Measurements from ENCODE around the gene ST7. TPM values are rescaled to one million over a fixed set of nuclear protein-coding genes. Genes with fewer than 3 reads are reported as not detected.
"Not testable (repeated sequence)": the region's sequence is repeated elsewhere in the genome, so short reads cannot be mapped to it uniquely, and the experiment has no call there.

ST7 gene
- total RNA-seq, 1 donor = 31.5 TPM

- no peak overlapping the region for H3K4me3 ChIP-seq (ENCODE audit: low read depth, low read length)
- TF ChIP-seq, protein P1, sequence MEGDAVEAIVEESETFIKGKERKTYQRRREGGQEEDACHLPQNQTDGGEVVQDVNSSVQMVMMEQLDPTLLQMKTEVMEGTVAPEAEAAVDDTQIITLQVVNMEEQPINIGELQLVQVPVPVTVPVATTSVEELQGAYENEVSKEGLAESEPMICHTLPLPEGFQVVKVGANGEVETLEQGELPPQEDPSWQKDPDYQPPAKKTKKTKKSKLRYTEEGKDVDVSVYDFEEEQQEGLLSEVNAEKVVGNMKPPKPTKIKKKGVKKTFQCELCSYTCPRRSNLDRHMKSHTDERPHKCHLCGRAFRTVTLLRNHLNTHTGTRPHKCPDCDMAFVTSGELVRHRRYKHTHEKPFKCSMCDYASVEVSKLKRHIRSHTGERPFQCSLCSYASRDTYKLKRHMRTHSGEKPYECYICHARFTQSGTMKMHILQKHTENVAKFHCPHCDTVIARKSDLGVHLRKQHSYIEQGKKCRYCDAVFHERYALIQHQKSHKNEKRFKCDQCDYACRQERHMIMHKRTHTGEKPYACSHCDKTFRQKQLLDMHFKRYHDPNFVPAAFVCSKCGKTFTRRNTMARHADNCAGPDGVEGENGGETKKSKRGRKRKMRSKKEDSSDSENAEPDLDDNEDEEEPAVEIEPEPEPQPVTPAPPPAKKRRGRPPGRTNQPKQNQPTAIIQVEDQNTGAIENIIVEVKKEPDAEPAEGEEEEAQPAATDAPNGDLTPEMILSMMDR (IDR thresholded peaks at IDR 0.05; ENCODE audit: insufficient read depth, low read depth, low read length) = no peak
- no peak for DNase-seq (ENCODE audit: low read depth)
Measured at GRCh38 chr7:117118579-117119180, 165.4 kb downstream of the ST7 start.

DNA sequence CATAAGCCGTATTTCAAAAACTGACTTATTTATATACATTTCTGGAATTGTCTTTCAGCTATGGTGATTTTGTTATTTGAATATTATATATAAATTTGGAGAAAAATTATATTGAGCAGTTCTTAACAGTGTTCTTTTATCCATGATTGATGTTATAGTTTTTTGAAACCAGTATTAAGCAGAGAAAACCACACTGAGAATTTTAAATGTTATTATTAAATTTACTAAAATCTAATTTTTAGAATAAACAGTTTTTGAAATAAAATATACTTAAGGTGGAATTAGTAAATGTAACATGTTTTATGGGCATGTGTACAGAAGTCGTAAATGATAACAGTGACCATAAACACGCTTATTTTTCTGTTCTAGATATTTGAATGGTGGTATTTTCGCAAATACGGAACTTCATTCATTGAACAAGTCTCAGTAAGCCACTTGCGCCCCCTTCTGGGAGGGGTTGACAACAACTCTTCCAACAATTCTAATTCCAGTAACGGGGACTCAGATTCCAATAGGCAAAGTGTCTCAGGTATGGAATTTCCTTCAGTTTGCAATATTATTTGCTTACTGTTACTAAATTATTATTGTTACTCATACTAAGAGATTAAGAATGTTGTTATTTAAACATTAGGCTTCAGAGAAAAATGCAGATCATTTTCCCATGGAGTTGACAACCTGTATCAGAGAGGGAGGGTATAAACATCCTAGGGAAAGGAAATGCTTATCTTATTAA, 166.1 kb downstream of the ST7 start:
- H3K4me3 ChIP-seq (ENCODE audit: low read depth, low read length) = no peak overlapping the region
- peak; percentile 83 for DNase-seq (ENCODE audit: low read depth)
- TF ChIP-seq, protein P1 (IDR thresholded peaks at IDR 0.05; ENCODE audit: insufficient read depth, low read depth, low read length) = peak; percentile 88

GRCh38 chr7:117120321-117120720, 167.0 kb downstream of the ST7 start:
- H3K4me3 ChIP-seq (ENCODE audit: low read depth, low read length); DNase-seq (ENCODE audit: low read depth): not testable (repeated sequence)

DNA sequence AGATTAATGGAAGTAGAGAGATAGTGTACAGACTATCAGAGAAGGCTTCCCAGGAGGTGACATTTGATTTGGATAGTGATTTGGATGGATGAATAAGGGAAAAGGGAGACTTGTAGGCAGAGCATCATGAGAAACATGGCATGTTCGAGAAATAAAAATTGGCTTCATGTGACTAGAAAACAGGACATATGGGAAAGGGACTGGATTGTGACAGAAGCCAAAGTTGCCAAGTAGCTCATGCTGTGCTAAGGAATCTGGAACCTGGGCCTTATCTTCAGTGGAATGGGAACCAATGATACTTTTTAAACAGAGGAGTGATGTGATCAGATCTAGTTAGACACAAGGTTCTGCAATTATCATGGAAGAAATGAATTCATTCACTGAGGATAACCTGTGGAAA, 168.7 kb downstream of the ST7 start:
- not testable (repeated sequence) for DNase-seq (ENCODE audit: low read depth); H3K4me3 ChIP-seq (ENCODE audit: low read depth, low read length)

GRCh38 chr7:117122536-117122935, 169.2 kb downstream of the ST7 start:
- DNase-seq (ENCODE audit: low read depth) = no peak
- TF ChIP-seq, protein P1 (IDR thresholded peaks at IDR 0.05; ENCODE audit: insufficient read depth, low read depth, low read length) = no peak
- no peak overlapping the region for H3K4me3 ChIP-seq (ENCODE audit: low read depth, low read length)

- TF ChIP-seq, protein P1 (IDR thresholded peaks at IDR 0.05; ENCODE audit: insufficient read depth, low read depth, low read length) = no peak
- peak; percentile 88 for DNase-seq (ENCODE audit: low read depth)
- H3K4me3 ChIP-seq (ENCODE audit: low read depth, low read length) = no peak overlapping the region
Measured at GRCh38 chr7:117123311-117123926, 170.1 kb downstream of the ST7 start.

DNA sequence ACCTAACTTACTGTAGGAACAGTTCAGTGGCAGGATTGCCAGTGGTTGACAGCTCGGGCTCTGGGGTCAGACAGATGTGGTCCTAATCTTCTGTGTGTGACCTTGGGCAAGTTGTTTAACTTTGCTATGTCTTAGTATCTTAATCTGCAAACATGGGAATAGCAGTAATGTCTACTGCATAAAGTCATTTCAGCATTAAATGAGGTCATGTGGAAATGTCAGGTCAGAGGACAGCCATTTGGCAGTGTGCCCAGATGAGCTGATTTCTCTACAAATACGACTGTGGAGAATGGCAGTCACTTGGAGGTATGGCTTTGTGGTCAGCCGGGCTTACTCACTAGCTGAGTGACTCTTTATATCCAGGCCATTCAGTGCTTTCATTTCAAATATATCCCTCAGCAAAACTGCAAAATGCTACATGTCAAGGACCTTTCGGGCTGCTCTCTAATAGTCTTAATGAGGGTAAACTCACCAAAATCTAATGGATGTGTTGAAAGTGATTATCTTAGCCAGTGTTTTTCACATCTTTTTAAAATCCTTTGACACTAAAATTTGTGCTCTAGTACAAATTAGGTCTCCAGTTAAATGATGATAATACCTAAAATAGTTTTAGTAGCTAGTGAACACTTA, 171.4 kb downstream of the ST7 start:
- DNase-seq (ENCODE audit: low read depth) = peak; percentile 93
- no peak overlapping the region for H3K4me3 ChIP-seq (ENCODE audit: low read depth, low read length)
- TF ChIP-seq, protein P1 (IDR thresholded peaks at IDR 0.05; ENCODE audit: insufficient read depth, low read depth, low read length) = no peak
